ENCODE measurements around the gene CELSR1. TPM values are rescaled to one million over a fixed set of nuclear protein-coding genes. Genes with fewer than 3 reads are reported as not detected.
A peak's percentile ranks its signal among the peaks of the same experiment; 100 is the strongest.

Gene CELSR1
- total and polyA plus RNA-seq, 12 donors = 0.11 to 4.3 (median 1.9) TPM

GRCh38 chr22:46531581-46532175 lies 5.7 kb downstream of the CELSR1 start:
- intact Hi-C loops (cut with DNase I) = loop anchor here in 1 of 2 donors (10.0 kb wide), 1 partner anchor 547 kb away; no protein-coding TSS in a partner anchor
- H3K4me3 ChIP-seq = no peak overlapping the region
- H3K9me3 ChIP-seq (replicated peaks in 1 of 3) = no peaks in the 10 kb centered on the region
- peaks cover 25% of the 10 kb centered on the region for H3K27me3 ChIP-seq
- WGBS, 4 donors = 83 to 93% (median 90%) methylated on average over 15 to 16 of the region's 16 CpGs
- no peak for DNase-seq
- H3K27ac ChIP-seq = no peak overlapping the region
- no peaks in the 10 kb centered on the region for H3K36me3 ChIP-seq (replicated peaks in 1 of 2)
- H3K4me1 ChIP-seq (replicated peaks in 1 of 2) = peaks cover 0 to 7% of the 10 kb centered on the region in 2 donors
- TF ChIP-seq POLR2A (IDR thresholded peaks at IDR 0.05) (no peak), CTCF (IDR thresholded peaks at IDR 0.05) (no peak)

- peak in 1 of 7 donors; percentile 29 for DNase-seq
- intact Hi-C loops (cut with DNase I) = no loop called here
- peak overlapping the region in 1 of 5 donors; percentile 22 for H3K27ac ChIP-seq
- peaks cover 17% of the 10 kb centered on the region for H3K27me3 ChIP-seq
- TF ChIP-seq POLR2A (IDR thresholded peaks at IDR 0.05) (no peak), CTCF (IDR thresholded peaks at IDR 0.05) (no peak)
- no peaks in the 10 kb centered on the region for H3K9me3 ChIP-seq (replicated peaks in 1 of 3)
- WGBS, 4 donors = 66 to 71% (median 71%) methylated on average over 15 of the region's 15 CpGs
- H3K4me1 ChIP-seq (replicated peaks in 1 of 2) = peaks cover 0 to 7% of the 10 kb centered on the region in 2 donors
- no peaks in the 10 kb centered on the region for H3K36me3 ChIP-seq (replicated peaks in 1 of 2)
- H3K4me3 ChIP-seq = no peak overlapping the region
Measured at GRCh38 chr22:46528121-46528610, 9.3 kb downstream of the CELSR1 start.

- no peak overlapping the region for H3K4me3 ChIP-seq
- peaks cover 0 to 7% of the 10 kb centered on the region in 2 donors for H3K4me1 ChIP-seq (replicated peaks in 1 of 2)
- intact Hi-C loops (cut with DNase I) = no loop called here
- no peaks in the 10 kb centered on the region for H3K36me3 ChIP-seq (replicated peaks in 1 of 2)
- H3K27me3 ChIP-seq = peaks cover 17% of the 10 kb centered on the region
- TF ChIP-seq POLR2A (IDR thresholded peaks at IDR 0.05) = no peak
- TF ChIP-seq CTCF (IDR thresholded peaks at IDR 0.05) = no peak
- no peak for DNase-seq
- H3K9me3 ChIP-seq (replicated peaks in 1 of 3) = no peaks in the 10 kb centered on the region
- no peak overlapping the region for H3K27ac ChIP-seq
- WGBS, 4 donors = 72 to 80% (median 76%) methylated on average over 8 to 13 of the region's 13 CpGs
Measured at GRCh38 chr22:46526244-46526839, 11.1 kb downstream of the CELSR1 start.

GRCh38 chr22:46525389-46526243 lies 11.8 kb downstream of the CELSR1 start:
- Histone ChIP-seq H3K9me3 (replicated peaks in 1 of 3) (no peaks in the 10 kb centered on the region), H3K27ac (no peak overlapping the region), H3K36me3 (replicated peaks in 1 of 2) (no peaks in the 10 kb centered on the region), H3K4me1 (replicated peaks in 1 of 2) (peaks cover 0 to 3% of the 10 kb centered on the region in 2 donors), H3K27me3 (peaks cover 17% of the 10 kb centered on the region), H3K4me3 (no peak overlapping the region)
- 80 to 83% (median 81%) methylated on average over 11 to 22 of the region's 22 CpGs for WGBS, 4 donors
- no peak for DNase-seq
- TF ChIP-seq CTCF (IDR thresholded peaks at IDR 0.05) (no peak), POLR2A (IDR thresholded peaks at IDR 0.05) (no peak)
- intact Hi-C loops (cut with DNase I) = no loop called here

Data from adrenal gland (tissue), 12 donors.